NK-92 (cell line): ENCODE measurements around the gene ABCG1.
"Not testable (repeated sequence)": the region's sequence is repeated elsewhere in the genome, so short reads cannot be mapped to it uniquely, and the experiment has no call there.

ENCODE experiments used
- DNase-seq: peaks from one replicate; lab custom pipeline; 2025; ENCODE audit not compliant: unreplicated experiment; lab: John Stamatoyannopoulos, UW

Gene ABCG1

DNA sequence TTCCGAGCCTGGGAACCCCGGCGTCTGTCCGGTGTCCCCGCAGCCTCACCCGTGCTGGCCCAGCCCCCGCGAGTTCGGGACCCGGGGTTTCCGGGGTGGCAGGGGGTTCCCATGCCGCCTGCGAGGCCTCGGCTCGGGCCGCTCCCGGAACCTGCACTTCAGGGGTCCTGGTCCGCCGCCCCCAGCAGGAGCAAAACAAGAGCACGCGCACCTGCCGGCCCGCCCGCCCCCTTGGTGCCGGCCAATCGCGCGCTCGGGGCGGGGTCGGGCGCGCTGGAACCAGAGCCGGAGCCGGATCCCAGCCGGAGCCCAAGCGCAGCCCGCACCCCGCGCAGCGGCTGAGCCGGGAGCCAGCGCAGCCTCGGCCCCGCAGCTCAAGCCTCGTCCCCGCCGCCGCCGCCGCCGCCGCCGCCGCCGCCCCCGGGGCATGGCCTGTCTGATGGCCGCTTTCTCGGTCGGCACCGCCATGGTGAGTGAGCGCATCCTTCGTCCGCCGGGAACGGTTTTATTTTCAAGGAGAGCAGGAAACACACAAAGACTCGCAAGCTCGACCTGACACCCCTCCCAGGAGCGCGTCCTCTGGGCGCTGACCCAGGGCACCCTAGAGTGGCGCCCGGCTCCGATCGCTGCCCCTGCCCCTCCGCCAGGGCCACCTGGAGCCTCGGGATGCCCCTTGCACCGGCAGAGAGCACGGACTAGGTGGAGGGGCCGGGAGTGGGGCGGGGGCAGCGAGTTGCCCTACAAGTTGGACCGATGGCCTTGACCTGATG is at the start of gene ABCG1:
Gene ABCG1 (plus strand): TSS at position 305 of the 770 bp plus-strand sequence. CDS start 123 bp downstream, at position 428.
- DNase-seq: no peak

DNA sequence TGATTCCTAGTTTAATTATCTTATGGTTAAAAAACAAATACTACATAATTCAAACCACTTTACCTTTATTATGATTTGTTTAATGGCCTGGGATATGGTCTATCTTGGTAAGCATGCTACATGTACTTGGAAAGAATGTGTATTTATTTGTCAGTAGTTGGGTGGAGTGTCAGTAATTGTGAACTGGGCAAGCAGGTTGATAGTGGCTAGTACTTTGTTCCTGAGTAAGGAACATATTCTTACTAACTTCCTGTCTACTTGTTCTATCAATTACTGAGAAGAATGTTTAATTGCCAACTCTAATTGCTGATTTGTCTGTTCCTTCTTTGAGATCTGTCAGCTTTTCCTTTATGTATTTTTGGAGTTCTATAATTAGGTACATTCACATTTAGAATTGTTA is 49.2 kb upstream of the ABCG1 start:
- no peak for DNase-seq

DNA sequence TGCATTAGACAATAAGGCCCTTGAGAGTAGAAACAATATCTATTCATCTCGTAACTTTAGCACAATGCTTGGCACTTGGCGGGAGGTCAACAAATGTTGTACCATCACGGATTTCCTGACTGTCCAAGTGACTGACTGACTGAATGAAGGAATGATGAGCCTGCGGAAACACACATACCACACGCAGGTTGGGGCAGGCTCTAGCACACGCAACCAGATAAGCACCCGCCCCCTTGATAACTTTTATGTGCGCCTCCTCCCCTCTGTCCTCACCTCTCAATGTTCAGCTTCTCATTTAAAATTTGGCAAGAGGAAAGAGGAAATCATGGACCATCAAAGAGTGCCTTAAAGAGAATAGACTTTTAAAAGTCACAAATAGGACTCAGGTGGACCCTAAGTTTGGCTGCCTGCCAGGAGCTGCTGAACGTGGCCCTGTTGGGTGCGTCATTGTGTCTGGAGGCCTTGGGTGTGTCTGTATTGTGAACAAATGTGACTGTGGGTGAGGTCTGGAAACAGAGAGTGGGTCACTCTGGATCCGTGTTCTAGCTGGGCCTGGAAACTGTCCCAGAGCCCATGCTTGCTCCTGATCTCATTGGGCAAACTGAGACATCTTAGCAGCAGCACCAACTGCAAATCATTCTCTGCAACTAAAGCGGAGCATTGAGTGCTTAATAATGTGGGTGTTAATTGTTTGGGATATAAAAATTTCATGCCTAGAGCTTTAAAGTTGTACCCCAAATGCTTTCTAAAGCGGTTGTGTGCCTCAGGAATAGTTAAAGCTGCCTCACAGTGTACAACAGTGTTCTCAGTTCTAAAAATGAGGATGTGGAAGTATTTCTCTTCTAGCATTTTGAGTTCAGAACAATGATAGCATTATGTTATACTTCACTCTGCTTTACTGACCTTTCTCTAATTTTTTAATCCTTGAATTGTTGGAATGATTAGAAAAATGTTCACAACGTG is 47.6 kb upstream of the ABCG1 start:
- no peak for DNase-seq

GRCh38 chr21:42172596-42173483 is 46.1 kb upstream of the ABCG1 start:
- no peak for DNase-seq

- DNase-seq: no peak
These were observed 44.8 kb upstream of the ABCG1 start for GRCh38 chr21:42174173-42174572.

DNA sequence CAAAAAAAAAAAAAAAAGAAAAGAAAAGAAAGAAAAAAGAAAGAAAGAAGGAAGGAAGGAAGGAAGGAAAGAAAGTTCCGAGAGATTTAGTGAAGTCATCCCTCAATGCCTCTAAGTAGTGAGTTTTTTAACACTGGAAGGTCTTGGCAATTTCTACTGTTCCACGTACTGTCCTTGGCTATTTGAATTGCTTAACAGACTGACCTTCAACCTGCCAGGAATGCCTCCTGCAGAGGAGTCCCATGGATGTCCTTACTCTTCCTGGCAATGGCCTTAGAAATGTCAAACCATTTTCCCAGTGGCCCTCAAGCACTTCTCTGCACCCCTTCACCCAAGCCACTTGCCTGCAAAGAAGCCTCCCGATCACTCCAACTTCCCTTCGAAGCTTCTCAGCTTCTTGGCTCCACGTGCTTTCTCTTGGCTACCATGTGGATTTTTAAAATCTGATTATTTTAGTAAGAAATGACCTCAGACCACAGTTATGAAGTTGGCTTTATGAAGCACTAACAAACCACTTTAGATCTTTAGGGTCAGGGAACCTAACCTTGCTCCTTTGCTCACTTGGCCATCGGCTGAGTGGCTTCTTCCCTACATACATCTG is 43.7 kb upstream of the ABCG1 start:
- no peak for DNase-seq

- DNase-seq: no peak
These were observed 42.1 kb upstream of the ABCG1 start for GRCh38 chr21:42176859-42177258.

DNA sequence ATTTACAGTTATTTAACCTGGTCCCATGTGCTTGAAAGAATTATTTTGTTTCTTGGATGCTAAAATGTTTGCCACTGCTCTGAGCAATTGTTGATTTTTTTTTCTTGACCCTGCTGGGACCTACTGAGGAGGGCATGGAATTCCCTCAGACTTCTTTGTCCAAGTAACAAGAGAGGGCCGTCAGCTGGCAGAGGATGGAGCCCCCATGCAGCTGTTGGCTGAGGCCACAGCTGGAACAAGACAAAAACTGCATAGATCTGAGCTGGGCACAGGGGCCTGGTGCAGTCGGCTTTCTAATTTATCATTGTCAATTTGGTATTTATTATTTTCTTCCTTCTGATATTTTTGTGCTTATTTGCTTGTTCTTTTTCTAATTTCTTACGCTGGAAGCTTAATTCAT is 39.6 kb upstream of the ABCG1 start:
- no peak for DNase-seq

- not testable (repeated sequence) for DNase-seq
These were observed 38.9 kb upstream of the ABCG1 start for GRCh38 chr21:42180001-42180400.

GRCh38 chr21:42182713-42183371 is 36.1 kb upstream of the ABCG1 start:
- DNase-seq: no peak

DNA sequence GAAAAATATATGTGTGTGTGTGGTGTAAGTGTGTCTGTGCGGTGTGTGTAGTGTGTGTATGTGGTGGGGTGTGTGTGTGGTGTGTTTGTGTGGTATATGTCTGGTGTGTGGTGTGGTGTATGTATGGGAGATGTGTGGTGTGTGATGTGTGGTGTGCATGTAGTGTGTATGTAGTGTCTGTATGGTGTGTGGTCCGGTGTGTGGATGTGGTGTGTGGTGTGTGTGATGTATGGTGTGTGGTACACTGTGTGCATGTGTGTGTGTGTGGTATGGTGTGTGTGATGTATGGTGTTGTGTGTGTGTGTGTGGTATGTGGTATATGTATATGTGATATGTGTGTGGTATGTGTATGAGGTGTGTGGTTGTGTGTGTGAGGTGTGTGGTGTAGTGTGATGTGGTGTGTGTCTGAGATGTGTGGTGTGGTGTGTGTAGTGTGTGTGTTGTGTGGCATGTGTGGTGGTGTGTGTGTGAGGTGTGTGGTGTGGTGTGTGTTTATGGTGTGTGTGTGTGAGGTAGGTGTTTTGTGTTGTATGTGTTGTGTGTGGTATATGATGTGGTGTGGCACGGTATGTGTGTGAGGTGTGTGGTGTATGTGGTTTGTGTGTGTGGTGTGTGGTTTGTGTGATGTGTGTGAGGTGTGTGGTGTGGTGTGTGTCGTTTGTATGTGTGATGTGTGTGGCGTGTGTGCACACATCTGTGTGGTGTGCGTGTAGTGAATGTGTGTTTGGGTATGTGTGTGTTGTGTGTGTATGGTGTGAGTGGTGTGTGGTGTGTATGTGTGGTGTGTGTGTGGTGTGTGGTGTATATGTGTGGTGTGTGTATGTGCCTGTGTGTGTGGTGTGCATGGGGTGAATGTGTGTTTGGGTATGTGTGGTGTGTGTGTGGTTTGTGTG is 35.3 kb upstream of the ABCG1 start:
- DNase-seq: no peak

DNA sequence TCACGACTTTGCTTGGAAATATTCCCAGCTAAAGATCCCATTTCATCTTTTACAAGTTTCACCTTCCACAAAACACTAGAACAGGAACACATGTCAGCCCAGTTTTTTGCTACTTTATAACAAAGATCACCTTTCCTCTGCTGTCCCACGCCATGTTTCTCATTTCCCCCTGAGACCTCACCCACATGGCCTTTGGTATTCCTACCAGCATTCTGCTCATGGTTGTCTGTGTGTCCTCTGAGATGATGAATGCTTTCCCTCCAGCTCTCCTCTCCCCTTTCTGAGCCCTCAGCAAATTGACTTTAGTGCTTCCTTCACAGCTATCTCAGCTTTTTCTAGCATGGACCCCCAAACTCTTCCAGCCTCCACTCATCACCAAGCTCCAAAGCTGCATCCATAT is 32.3 kb upstream of the ABCG1 start:
- no peak for DNase-seq

- no peak for DNase-seq
These were observed 30.8 kb upstream of the ABCG1 start for GRCh38 chr21:42187976-42188653.

GRCh38 chr21:42188663-42189062 is 30.3 kb upstream of the ABCG1 start:
- no peak for DNase-seq

- no peak for DNase-seq
These were observed 29.5 kb upstream of the ABCG1 start for GRCh38 chr21:42189431-42189830.

DNA sequence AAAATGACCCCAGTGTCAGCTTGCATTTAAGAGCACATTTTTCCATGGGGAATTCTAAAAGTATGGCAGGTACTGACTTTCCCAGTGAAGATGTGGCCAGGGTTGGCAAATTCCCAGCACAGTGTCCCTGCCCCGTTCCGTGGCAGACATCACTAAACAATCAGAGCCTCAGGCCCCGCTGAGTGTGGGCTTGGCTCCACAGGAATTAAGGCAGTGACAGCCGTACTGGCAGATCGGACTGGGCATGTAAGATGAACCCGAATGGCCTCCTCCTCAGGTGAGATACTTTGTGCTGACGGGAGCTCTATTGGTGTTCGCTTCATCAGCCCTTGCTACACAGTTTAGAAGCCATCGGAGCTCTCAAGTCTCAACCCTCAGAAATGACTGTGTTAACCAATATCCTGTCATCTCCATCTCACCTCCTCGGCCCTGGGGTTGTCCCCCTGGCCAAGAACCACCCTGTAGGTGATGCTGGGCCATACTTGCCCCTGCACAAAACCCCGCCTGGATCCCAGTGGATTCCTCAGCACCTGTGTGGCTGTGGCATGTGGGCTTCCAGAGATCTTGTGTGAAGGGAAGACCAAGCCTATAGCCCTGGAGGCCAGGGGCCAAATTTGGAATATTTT is 29.0 kb upstream of the ABCG1 start:
- no peak for DNase-seq

- DNase-seq: no peak
These were observed 28.5 kb upstream of the ABCG1 start for GRCh38 chr21:42190486-42190863.

DNA sequence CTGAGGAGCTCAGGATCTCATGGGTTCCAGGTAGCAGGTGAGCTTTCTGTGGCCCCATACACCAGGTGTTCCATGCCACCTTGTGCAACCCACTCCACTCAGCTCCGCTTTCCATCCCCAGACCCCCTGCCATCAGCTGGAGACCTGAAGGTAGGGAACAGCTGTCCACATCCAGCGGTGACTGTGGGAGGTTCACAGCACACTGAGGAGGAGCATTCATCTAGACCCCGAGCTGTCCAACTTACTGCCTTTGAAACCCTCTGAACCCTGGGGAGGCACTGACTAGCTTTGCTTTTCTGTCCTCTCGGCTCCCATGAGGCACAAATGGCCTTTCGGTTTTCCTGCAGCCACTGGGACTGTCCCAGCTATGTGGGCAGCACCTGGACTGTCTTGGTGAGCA is 27.9 kb upstream of the ABCG1 start:
- DNase-seq: no peak
